ENCODE measurements around the gene NR4A1.
A peak's percentile ranks its signal among the peaks of the same experiment; 100 is the strongest.

NR4A1 gene

GRCh38 chr12:52035926-52036325 is 15.3 kb upstream of the NR4A1 start:
- no peak overlapping the region for H3K4me3 ChIP-seq (ENCODE audit: low read depth, low read length)
- TF ChIP-seq, protein P1, sequence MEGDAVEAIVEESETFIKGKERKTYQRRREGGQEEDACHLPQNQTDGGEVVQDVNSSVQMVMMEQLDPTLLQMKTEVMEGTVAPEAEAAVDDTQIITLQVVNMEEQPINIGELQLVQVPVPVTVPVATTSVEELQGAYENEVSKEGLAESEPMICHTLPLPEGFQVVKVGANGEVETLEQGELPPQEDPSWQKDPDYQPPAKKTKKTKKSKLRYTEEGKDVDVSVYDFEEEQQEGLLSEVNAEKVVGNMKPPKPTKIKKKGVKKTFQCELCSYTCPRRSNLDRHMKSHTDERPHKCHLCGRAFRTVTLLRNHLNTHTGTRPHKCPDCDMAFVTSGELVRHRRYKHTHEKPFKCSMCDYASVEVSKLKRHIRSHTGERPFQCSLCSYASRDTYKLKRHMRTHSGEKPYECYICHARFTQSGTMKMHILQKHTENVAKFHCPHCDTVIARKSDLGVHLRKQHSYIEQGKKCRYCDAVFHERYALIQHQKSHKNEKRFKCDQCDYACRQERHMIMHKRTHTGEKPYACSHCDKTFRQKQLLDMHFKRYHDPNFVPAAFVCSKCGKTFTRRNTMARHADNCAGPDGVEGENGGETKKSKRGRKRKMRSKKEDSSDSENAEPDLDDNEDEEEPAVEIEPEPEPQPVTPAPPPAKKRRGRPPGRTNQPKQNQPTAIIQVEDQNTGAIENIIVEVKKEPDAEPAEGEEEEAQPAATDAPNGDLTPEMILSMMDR (IDR thresholded peaks at IDR 0.05; ENCODE audit: low read depth, low read length, missing control alignments) = no peak
- no peak for DNase-seq (ENCODE audit: low read depth)

DNA sequence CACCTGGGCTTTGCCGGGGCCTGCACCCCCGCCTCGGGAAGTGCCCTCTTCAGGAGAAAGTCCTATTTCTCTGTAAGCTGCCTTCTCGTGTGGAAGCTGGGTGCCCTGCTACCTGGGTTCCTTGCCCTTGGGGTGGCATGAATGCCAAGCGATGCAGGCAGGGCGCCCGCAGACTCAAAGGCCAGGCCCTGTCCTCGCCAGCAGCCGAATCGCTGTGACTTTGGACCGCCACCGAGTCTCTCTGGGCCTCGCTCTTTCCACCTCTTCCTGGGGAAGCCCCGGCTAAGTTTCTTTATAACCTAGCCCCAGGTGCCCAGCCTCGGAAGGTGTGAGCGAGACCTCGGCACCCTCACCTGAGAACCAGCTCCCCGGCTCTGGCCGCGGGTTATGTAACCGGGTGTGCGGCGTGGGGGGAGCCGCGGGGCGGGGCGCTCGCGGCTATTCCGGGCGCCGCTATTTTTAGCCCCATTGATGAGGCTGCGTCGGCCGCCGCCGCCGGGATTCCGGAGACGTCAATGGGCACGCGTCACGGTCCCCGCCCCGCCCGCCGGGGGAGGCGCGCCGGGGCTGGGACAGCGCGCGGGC is 14.6 kb upstream of the NR4A1 start:
- peak overlapping the region; percentile 28 for H3K4me3 ChIP-seq (ENCODE audit: low read depth, low read length)
- TF ChIP-seq, protein P1 (IDR thresholded peaks at IDR 0.05; ENCODE audit: low read depth, low read length, missing control alignments) = no peak
- no peak for DNase-seq (ENCODE audit: low read depth)

DNA sequence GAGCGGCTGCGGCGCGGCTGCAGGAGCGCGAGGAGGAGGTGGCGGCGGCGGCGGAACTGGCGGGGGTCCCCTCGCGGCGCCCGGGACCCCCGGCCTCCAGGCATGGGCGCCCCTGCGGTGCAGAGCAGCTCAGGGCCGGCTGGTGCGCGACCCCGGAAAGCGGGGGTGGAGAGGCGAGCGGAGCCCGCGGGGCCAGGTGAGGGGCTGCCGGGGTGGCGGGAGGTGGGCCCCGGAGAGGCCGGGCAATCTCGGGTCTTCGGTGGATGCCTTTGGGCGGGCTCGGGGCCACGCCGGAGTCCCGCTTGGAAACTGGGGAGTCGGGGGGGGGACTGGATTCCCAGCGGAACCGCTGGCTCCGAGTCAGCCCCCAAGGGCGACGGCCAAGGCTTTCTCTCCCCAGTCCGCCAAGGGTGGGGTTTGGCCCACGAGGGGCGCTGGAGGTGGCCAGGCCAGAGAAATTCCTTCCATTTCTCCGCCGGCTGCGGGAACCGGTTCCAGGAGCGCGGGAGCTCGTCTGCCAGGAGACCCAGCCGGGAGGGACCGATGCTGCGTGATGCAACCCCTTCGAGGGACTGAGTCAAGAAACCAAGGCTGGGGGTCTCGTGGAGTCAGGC is 13.9 kb upstream of the NR4A1 start:
- no peak for DNase-seq (ENCODE audit: low read depth)
- peak overlapping the region; percentile 56 for H3K4me3 ChIP-seq (ENCODE audit: low read depth, low read length)
- TF ChIP-seq, protein P1 (IDR thresholded peaks at IDR 0.05; ENCODE audit: low read depth, low read length, missing control alignments) = no peak

DNA sequence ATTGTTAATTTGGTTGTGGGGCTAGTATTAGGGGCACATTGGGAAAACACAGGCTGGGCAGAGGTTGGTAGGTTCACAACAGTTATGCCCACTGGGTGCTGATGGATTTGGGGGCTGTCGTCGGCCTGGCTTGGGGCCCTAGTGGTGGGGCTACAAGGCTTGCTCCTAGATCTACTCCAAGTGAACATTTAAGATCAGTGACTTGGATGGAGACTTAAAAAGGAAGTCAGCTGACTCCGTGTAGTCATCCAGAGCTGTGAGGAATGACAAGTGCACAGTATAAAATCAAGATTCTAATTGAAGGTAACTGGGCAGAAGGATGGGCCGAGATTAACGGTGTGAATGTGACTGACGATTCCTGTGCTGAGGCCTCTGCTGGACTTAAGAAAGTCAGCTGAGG is 12.8 kb upstream of the NR4A1 start:
- no peak for DNase-seq (ENCODE audit: low read depth)
- TF ChIP-seq, protein P1 (IDR thresholded peaks at IDR 0.05; ENCODE audit: low read depth, low read length, missing control alignments) = no peak
- H3K4me3 ChIP-seq (ENCODE audit: low read depth, low read length) = no peak overlapping the region

DNA sequence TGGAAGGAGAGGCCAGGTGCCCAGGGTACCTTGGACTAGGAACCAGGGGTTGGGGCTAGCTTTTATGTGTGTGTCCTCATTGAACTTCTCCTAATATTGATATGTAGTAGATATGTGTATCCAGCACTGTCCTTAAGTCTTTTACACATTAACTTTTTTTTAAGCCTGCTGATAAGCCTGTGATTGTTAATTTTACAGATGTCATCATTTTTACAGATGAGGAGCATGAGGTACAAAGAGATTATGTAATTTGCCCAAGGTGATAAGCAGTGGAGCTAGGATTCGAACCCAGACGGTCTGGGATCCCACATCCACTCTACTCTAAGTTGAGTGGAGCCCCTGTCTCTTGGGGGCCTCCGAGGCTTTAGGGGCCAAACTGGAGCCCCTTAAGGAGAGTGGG is 10.2 kb upstream of the NR4A1 start:
- no peak for DNase-seq (ENCODE audit: low read depth)
- TF ChIP-seq, protein P1 (IDR thresholded peaks at IDR 0.05; ENCODE audit: low read depth, low read length, missing control alignments) = no peak
- H3K4me3 ChIP-seq (ENCODE audit: low read depth, low read length) = no peak overlapping the region

GRCh38 chr12:52041695-52042123 is 9.5 kb upstream of the NR4A1 start:
- H3K4me3 ChIP-seq (ENCODE audit: low read depth, low read length) = no peak overlapping the region; the same call in 1 of the 2 replicates
- TF ChIP-seq, protein P1 (IDR thresholded peaks at IDR 0.05; ENCODE audit: low read depth, low read length, missing control alignments) = peak; percentile 10
- DNase-seq (ENCODE audit: low read depth) = no peak

Data from GM12864 (cell line).